Common myeloid progenitor, CD34-positive (primary cell): Measurements from ENCODE around the gene DNASE1L3.

Experiments
- CTCF ChIA-PET: fragments of 350-600 bp; sonication (Branson Sonifier 250); formaldehyde crosslinking; loops from one replicate; lab custom pipeline; 2021; ENCODE audit warnings: antibody characterized with exemption; lab: Charles Lee
- POLR2A ChIA-PET: fragments of 350-600 bp; sonication (Branson Sonifier 250); formaldehyde crosslinking; loops from one replicate; lab custom pipeline; 2021; ENCODE audit warnings: antibody characterized with exemption; lab: Charles Lee
- DNase-seq, 3 donors: peaks; one replicate each; pipeline versions ENCODE4 v3.0.0 to v3.0.0-alpha.2; 2013
- H3K27ac ChIP-seq, 2 experiments: 1 replicate in 1 of 2; 2 replicates in 1 of 2; pipeline ENCODE4 v1.7.0; 2013; ENCODE audit warnings: inconsistent platforms in 2 of 2, low read length in 2 of 2, mild to moderate bottlenecking in 2 of 2, low read depth in 1 of 2, moderate library complexity in 1 of 2; ENCODE audit not compliant: severe bottlenecking in 2 of 2, insufficient read depth in 1 of 2, poor library complexity in 1 of 2
- H3K27me3 ChIP-seq, 5 experiments: replicated peaks in 2 of 5; 1 replicate in 3 of 5; 2 replicates in 2 of 5; pipeline versions ENCODE4 v1.6.1 to v1.7.0; 2013; ENCODE audit warnings: low read length in 4 of 5, mild to moderate bottlenecking in 2 of 5, moderate library complexity in 2 of 5, inconsistent platforms in 1 of 5; ENCODE audit not compliant: insufficient read depth in 5 of 5, control insufficient read depth in 4 of 5
- H3K36me3 ChIP-seq, 4 experiments: 1 replicate in 2 of 4; 2 replicates in 2 of 4; pipeline versions ENCODE4 v1.6.1 to v1.7.0; 2013; ENCODE audit warnings: low read length in 3 of 4, control low read depth in 1 of 4, mild to moderate bottlenecking in 1 of 4; ENCODE audit not compliant: control insufficient read depth in 4 of 4, insufficient read depth in 4 of 4
- H3K4me1 ChIP-seq, 4 experiments: 1 replicate in 3 of 4; 2 replicates in 1 of 4; pipeline versions ENCODE4 v1.6.1 to v1.7.1; 2013; ENCODE audit warnings: low read length in 3 of 4, mild to moderate bottlenecking in 3 of 4, control low read depth in 1 of 4, inconsistent platforms in 1 of 4, moderate library complexity in 1 of 4; ENCODE audit not compliant: control insufficient read depth in 4 of 4, insufficient read depth in 4 of 4; ENCODE audit errors: control extremely low read depth in 1 of 4
- H3K4me3 ChIP-seq, 7 experiments: 1 replicate in 4 of 7; 2 replicates in 3 of 7; pipeline versions ENCODE4 v1.5.1 to v1.7.0; 2013; ENCODE audit warnings: mild to moderate bottlenecking in 7 of 7, low read length in 6 of 7, moderate library complexity in 6 of 7, inconsistent platforms in 2 of 7, low read depth in 2 of 7, control low read depth in 1 of 7; ENCODE audit not compliant: insufficient read depth in 4 of 7, control insufficient read depth in 1 of 7; ENCODE audit errors: extremely low read depth in 1 of 7
- H3K9me3 ChIP-seq, 5 experiments: 1 replicate in 4 of 5; 2 replicates in 1 of 5; pipeline versions ENCODE4 v1.6.1 to v1.7.1; 2013; ENCODE audit warnings: low read length in 4 of 5, mild to moderate bottlenecking in 2 of 5, inconsistent platforms in 1 of 5, low read depth in 1 of 5, moderate library complexity in 1 of 5; ENCODE audit not compliant: control insufficient read depth in 4 of 5, insufficient read depth in 2 of 5; ENCODE audit errors: control extremely low read depth in 1 of 5
- WGBS: methylation state at CpG from one replicate; pipeline ENCODE4 v1.1.5; 2013; ENCODE audit not compliant: insufficient coverage; 5-methylcytosine and 5-hydroxymethylcytosine counted together

Gene DNASE1L3

GRCh38 chr3:58164199-58164879 is 46.4 kb downstream of the DNASE1L3 start:
- Histone ChIP-seq H3K27me3 (no peaks in the 10 kb centered on the region), H3K4me3 (no peak overlapping the region), H3K36me3 (peaks cover 17 to 76% (median 26%) of the 10 kb centered on the region in 4 experiments), H3K9me3 (peaks cover 0 to 3% (median 0%) of the 10 kb centered on the region in 5 experiments), H3K4me1 (no peaks in the 10 kb centered on the region), H3K27ac (no peak overlapping the region)
- DNase-seq = no peak
- WGBS = 94% methylated on average over 7 of the region's 12 CpGs
- ChIA-PET CTCF (interaction anchor here (0.9 to 1.8 kb wide), 5 partner anchors 10 to 205 kb away, joined by 3 to 5 read pairs (median 3); partner anchors contain the start of genes HTD2 and RPP14), POLR2A (no interaction called here)

GRCh38 chr3:58163234-58163633 is 47.5 kb downstream of the DNASE1L3 start:
- CTCF ChIA-PET = interaction anchor here (0.6 to 1.1 kb wide), 4 partner anchors 10 to 277 kb away, joined by 3 to 5 read pairs (median 3); no protein-coding TSS in a partner anchor
- no peaks in the 10 kb centered on the region for H3K27me3 ChIP-seq
- WGBS = 93% methylated on average over 14 of the region's 14 CpGs
- H3K4me3 ChIP-seq = no peak overlapping the region
- peaks cover 0 to 3% (median 0%) of the 10 kb centered on the region in 5 experiments for H3K9me3 ChIP-seq
- no peak for DNase-seq
- POLR2A ChIA-PET = no interaction called here
- no peak overlapping the region for H3K27ac ChIP-seq
- H3K4me1 ChIP-seq = no peaks in the 10 kb centered on the region
- H3K36me3 ChIP-seq = peaks cover 17 to 73% (median 25%) of the 10 kb centered on the region in 4 experiments

GRCh38 chr3:58161435-58162398 is 49.1 kb downstream of the DNASE1L3 start:
- no peak overlapping the region for H3K27ac ChIP-seq
- no peak for DNase-seq
- 91% methylated on average over 10 of the region's 11 CpGs for WGBS

GRCh38 chr3:58160399-58160798 is 50.4 kb downstream of the DNASE1L3 start:
- Histone ChIP-seq H3K36me3 (peaks cover 20 to 85% (median 33%) of the 10 kb centered on the region in 4 experiments), H3K27ac (no peak overlapping the region), H3K4me1 (no peaks in the 10 kb centered on the region), H3K27me3 (no peaks in the 10 kb centered on the region), H3K4me3 (no peak overlapping the region), H3K9me3 (peaks cover 0 to 3% (median 0%) of the 10 kb centered on the region in 5 experiments)
- CTCF ChIA-PET = interaction anchor here (1.9 kb wide), 1 partner anchor 12 kb away, joined by 5 read pairs; no protein-coding TSS in a partner anchor
- no peak for DNase-seq
- POLR2A ChIA-PET = no interaction called here
- WGBS = 100% methylated on average over 1 of the region's 1 CpG

More at GRCh38 chr3:58161435-58162398, 49.1 kb downstream of the DNASE1L3 start:
- ChIA-PET CTCF (interaction anchor here (0.6 to 1.2 kb wide), 5 partner anchors 12 to 368 kb away, joined by 3 to 4 read pairs (median 3); no protein-coding TSS in a partner anchor), POLR2A (no interaction called here)
- H3K36me3 ChIP-seq = peaks cover 17 to 80% (median 29%) of the 10 kb centered on the region in 4 experiments
- H3K4me1 ChIP-seq = no peaks in the 10 kb centered on the region
- peaks cover 0 to 3% (median 0%) of the 10 kb centered on the region in 5 experiments for H3K9me3 ChIP-seq
- H3K27me3 ChIP-seq = no peaks in the 10 kb centered on the region
- H3K4me3 ChIP-seq = no peak overlapping the region

- H3K27me3 ChIP-seq = no peaks in the 10 kb centered on the region
- H3K27ac ChIP-seq = no peak overlapping the region
- ChIA-PET POLR2A (no interaction called here), CTCF (interaction anchor here (0.7 to 2.9 kb wide), 7 partner anchors 9 to 150 kb away, joined by 3 to 14 read pairs (median 3); partner anchors contain the start of gene FLNB)
- DNase-seq = no peak
- H3K9me3 ChIP-seq = peaks cover 0 to 3% (median 0%) of the 10 kb centered on the region in 5 experiments
- H3K36me3 ChIP-seq = peaks cover 21 to 81% (median 36%) of the 10 kb centered on the region in 4 experiments
- no peaks in the 10 kb centered on the region for H3K4me1 ChIP-seq
- WGBS = 100% methylated on average over 3 of the region's 7 CpGs
- H3K4me3 ChIP-seq = no peak overlapping the region
Measured at GRCh38 chr3:58158442-58159153, 52.2 kb downstream of the DNASE1L3 start.

GRCh38 chr3:58157700-58158099 is 53.1 kb downstream of the DNASE1L3 start:
- ChIA-PET CTCF (interaction anchor here (2.8 to 2.9 kb wide), 2 partner anchors 10 to 149 kb away, joined by 8 to 14 read pairs; partner anchors contain the start of gene FLNB), POLR2A (interaction anchor here (0.7 kb wide), 1 partner anchor 98 kb away, joined by 3 read pairs; no protein-coding TSS in a partner anchor)
- Histone ChIP-seq H3K36me3 (peaks cover 27 to 81% (median 39%) of the 10 kb centered on the region in 4 experiments), H3K27me3 (no peaks in the 10 kb centered on the region), H3K4me3 (no peak overlapping the region), H3K27ac (no peak overlapping the region), H3K4me1 (no peaks in the 10 kb centered on the region), H3K9me3 (peaks cover 0 to 3% (median 0%) of the 10 kb centered on the region in 5 experiments)
- no peak for DNase-seq
- WGBS = 95% methylated on average over 7 of the region's 11 CpGs
